HEK293T (cell line): ENCODE data around the gene MED29.

Experiments used
- CTCF ChIA-PET: fragments of 350-600 bp; formaldehyde crosslinking; extraction: SDS; loops from one replicate; lab custom pipeline; 2021; ENCODE audit warnings: antibody characterized with exemption, inconsistent platforms; lab: Yijun Ruan, JAX
- POLR2A ChIA-PET: fragments of 350-600 bp; formaldehyde crosslinking; extraction: SDS; loops from one replicate; lab custom pipeline; 2020; ENCODE audit warnings: antibody characterized with exemption, inconsistent platforms; lab: Yijun Ruan, JAX
- DNase-seq: peaks from one replicate; pipeline ENCODE4 v3.0.0; 2012; ENCODE audit warnings: mixed read lengths; ENCODE audit errors: extremely low spot score
- ARNT ChIP-seq: fragments of 450-650 bp; IDR thresholded peaks from 2 replicates; pipeline ENCODE4 v1.6.1; 2017; ENCODE audit warnings: mild to moderate bottlenecking
- BHLHE40 ChIP-seq: fragments of 450-650 bp; IDR thresholded peaks from 2 replicates; pipeline ENCODE4 v1.6.1; 2016; ENCODE audit warnings: mild to moderate bottlenecking, moderate library complexity, borderline replicate concordance
- CTBP1 ChIP-seq: fragments of 450-650 bp; IDR thresholded peaks from 2 replicates; pipeline ENCODE4 v1.6.1; 2016; ENCODE audit warnings: borderline replicate concordance
- ELF4 ChIP-seq: fragments of 450-650 bp; IDR thresholded peaks from 2 replicates; pipeline ENCODE4 v1.6.1; 2017; ENCODE audit warnings: antibody characterized with exemption
- FOXA1 ChIP-seq: fragments of 450-650 bp; IDR thresholded peaks from 2 replicates; pipeline ENCODE4 v1.6.1; 2016; ENCODE audit warnings: mild to moderate bottlenecking
- FOXK2 ChIP-seq: fragments of 450-650 bp; IDR thresholded peaks from 2 replicates; pipeline ENCODE4 v1.6.1; 2016; ENCODE audit warnings: mild to moderate bottlenecking
- FOXM1 ChIP-seq: fragments of 450-650 bp; IDR thresholded peaks from 2 replicates; pipeline ENCODE4 v1.6.1; 2017; ENCODE audit warnings: mild to moderate bottlenecking, borderline replicate concordance
- HDGF ChIP-seq: fragments of 450-650 bp; IDR thresholded peaks from 2 replicates; pipeline ENCODE4 v1.6.1; 2017; ENCODE audit warnings: antibody characterized with exemption, borderline replicate concordance
- L3MBTL2 ChIP-seq: fragments of 450-650 bp; conservative IDR thresholded peaks from 2 replicates; pipeline ENCODE4 v1.6.1; 2016; ENCODE audit warnings: mild to moderate bottlenecking
- LEF1 ChIP-seq: fragments of 450-650 bp; IDR thresholded peaks from 2 replicates; pipeline ENCODE4 v1.6.1; 2017; ENCODE audit warnings: mild to moderate bottlenecking, borderline replicate concordance
- NFRKB ChIP-seq: fragments of 450-650 bp; IDR thresholded peaks from 2 replicates; pipeline ENCODE4 v1.6.1; 2016; ENCODE audit warnings: mild to moderate bottlenecking, moderate library complexity
- SP1 ChIP-seq: fragments of 450-650 bp; IDR thresholded peaks from 2 replicates; pipeline ENCODE4 v1.6.1; 2017
- SUZ12 ChIP-seq: fragments of 450-650 bp; IDR thresholded peaks from 2 replicates; pipeline ENCODE4 v1.6.1; 2016; ENCODE audit warnings: mild to moderate bottlenecking
- TARDBP ChIP-seq: fragments of 450-650 bp; IDR thresholded peaks from 2 replicates; pipeline ENCODE4 v1.6.1; 2016
- ZNF384 ChIP-seq: fragments of 450-650 bp; IDR thresholded peaks from 2 replicates; pipeline ENCODE4 v1.6.1; 2016
- TF ChIP-seq, protein P1 (sequence below): fragments of 450-650 bp; IDR thresholded peaks from 2 replicates; pipeline ENCODE4 v1.6.1; 2016

MED29 gene

DNA sequence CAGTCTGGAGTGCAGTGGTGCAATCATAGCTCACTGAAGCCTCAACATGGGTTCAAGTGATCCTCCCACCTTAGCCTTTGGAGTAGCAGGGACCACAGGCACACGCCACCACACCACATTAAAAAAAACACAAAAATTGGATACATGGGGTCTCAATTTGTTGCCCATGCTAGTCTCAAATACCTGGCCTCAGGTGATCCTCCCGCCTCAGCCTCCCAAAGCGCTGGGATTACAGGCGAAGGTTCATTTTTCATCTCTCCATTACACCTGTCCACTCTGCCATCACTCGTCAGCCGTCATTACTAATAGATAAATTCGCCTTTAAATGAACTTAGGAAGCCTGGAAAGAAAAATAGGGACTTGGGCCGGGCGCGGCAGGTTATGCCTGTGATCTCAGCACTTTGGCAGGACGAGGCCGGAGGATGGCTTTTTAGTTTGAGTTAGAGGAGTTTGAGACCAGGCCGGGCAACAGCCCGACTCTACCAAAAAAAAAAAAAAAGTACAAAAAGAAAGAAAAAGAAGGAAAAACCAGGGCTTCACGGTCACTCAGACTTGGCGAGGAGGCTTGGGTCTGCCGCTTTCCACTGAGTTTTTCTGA is 53.5 kb downstream of the MED29 start:
- CTCF ChIA-PET = interaction anchor here (0.6 kb wide), 2 partner anchors 21 to 30 kb away, joined by 4 to 6 read pairs; no protein-coding TSS in a partner anchor
- POLR2A ChIA-PET = interaction anchor here (0.8 to 6.1 kb wide), 11 partner anchors 9 to 102 kb away, joined by 3 to 62 read pairs (median 5); partner anchors contain the start of genes EID2, RPS16 and TIMM50
- DNase-seq = no peak
- TF ChIP-seq, protein P1, sequence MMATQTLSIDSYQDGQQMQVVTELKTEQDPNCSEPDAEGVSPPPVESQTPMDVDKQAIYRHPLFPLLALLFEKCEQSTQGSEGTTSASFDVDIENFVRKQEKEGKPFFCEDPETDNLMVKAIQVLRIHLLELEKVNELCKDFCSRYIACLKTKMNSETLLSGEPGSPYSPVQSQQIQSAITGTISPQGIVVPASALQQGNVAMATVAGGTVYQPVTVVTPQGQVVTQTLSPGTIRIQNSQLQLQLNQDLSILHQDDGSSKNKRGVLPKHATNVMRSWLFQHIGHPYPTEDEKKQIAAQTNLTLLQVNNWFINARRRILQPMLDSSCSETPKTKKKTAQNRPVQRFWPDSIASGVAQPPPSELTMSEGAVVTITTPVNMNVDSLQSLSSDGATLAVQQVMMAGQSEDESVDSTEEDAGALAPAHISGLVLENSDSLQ = no peak
- TF ChIP-seq NFRKB (no peak), SUZ12 (no peak), FOXA1 (no peak), FOXK2 (no peak), CTBP1 (no peak), LEF1 (no peak), BHLHE40 (no peak), ELF4 (no peak), ZNF384 (no peak), SP1 (no peak)

DNA sequence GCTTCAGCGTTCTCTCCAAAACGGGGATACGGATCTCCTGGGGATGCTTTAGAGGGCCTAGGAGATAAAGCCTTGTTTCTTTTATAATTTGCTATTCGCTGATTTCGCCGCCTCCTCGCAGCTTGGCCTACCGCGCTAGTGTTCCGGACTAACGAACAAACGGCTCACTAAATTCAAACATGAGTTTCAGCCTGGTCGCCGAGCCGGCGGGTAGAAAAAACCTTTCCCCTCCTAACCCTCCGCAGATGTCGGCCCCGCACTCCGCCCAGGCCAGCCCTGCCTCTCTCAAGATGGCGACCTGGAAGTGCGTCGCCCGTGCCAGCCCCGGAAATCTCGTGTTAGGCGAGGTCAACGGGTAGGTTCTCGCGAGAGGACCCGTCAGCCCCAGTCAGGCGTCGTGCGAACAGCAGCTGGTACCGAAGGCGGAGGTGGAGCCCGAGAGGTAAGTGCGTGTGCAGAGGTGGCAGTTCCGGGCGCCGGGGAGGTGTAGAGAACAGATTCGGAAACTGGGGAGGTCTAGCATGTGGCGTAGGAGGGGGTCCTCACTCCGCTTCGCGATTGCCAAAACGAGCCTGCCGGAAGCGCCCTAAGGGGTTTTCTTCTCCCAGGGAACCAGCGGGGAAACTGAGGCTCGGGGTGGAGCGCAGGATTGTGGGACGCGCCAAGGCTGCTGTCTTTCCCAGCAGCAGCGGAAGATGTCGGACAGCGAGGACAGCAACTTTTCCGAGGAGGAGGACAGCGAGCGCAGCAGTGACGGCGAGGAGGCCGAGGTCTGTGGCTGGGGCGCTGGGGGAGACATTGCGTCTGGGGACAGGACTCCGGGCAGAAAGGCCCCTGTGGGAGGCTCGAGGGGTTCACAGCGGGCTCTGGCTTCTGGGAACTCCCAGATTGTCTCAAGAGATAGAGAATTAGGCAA is 54.3 kb downstream of the MED29 start, which contains the start of gene SUPT5H:
SUPT5H (plus strand) TSS at position 387 of the 916 bp plus-strand sequence; CDS start at position 696, 309 bp downstream.
- TF ChIP-seq, protein P1 = peak; percentile 69
- TF ChIP-seq HDGF = no peak
- TF ChIP-seq ARNT = 0 out of 2 replicates have a peak, but pooled peaks have one; percentile 34
- no peak for TF ChIP-seq LEF1
- no peak for TF ChIP-seq TARDBP
- TF ChIP-seq L3MBTL2 = peak; percentile 94
- TF ChIP-seq CTBP1 = no peak
- peak; percentile 74 for TF ChIP-seq ELF4
- no peak for TF ChIP-seq FOXK2
- TF ChIP-seq SP1 = peak; percentile 74; the same call in 1 of the 2 replicates
- TF ChIP-seq ZNF384 = 0 out of 2 replicates have a peak, but pooled peaks have one; percentile 25
- TF ChIP-seq NFRKB = no peak
- no peak for TF ChIP-seq FOXA1
- TF ChIP-seq FOXM1 = no peak
- no peak for TF ChIP-seq SUZ12
- TF ChIP-seq BHLHE40 = no peak
- ChIA-PET POLR2A (interaction anchor here (0.6 to 6.1 kb wide), 12 partner anchors 9 to 102 kb away, joined by 3 to 62 read pairs (median 4); partner anchors contain the start of genes EID2, RPS16 and TIMM50), CTCF (interaction anchor here (0.6 kb wide), 2 partner anchors 20 to 29 kb away, joined by 4 to 6 read pairs; no protein-coding TSS in a partner anchor)
- peak; percentile 99 for DNase-seq

DNA sequence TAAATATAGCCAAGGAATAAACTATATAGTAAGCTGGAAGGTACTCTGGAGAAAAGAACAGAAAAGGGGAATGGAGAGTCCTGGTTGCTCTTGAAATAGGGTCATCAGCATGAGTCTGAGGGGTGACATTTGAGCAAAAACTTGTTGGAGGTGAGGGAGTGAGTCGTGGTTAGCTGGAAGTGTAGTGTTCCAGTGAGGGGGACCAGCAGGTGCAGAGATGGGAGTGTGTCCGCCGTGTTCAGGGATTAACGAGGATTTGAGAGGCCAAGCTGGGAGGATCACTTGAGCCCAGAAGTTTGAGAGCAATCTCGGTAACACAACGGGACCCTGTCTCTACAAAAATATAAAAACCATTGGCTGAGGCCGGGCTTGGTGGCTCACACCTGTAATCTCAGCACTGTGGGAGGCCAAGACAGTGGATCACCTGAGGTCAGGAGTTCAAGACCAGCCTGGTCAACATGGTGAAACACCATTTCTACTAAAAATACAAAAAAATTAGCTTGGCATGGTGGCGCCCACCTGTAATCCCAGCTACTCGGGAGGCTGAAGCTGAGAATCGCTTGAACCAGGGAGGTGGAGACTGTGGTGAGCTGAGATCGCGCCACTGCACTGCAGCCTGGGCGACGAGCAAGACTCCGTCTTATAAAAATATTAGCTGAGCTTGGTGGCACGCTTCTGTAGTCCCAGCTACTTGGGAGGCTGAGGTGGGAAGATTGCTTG is 55.3 kb downstream of the MED29 start:
- POLR2A ChIA-PET = interaction anchor here (1.2 to 6.1 kb wide), 3 partner anchors 11 to 32 kb away, joined by 4 to 62 read pairs (median 6); partner anchors contain the start of gene RPS16
- TF ChIP-seq HDGF = no peak
- TF ChIP-seq SP1 = no peak
- no peak for TF ChIP-seq ZNF384
- TF ChIP-seq SUZ12 = no peak
- no peak for TF ChIP-seq FOXK2
- no peak for TF ChIP-seq LEF1
- TF ChIP-seq ELF4 = no peak
- no peak for TF ChIP-seq TARDBP
- TF ChIP-seq, protein P1 = no peak

DNA sequence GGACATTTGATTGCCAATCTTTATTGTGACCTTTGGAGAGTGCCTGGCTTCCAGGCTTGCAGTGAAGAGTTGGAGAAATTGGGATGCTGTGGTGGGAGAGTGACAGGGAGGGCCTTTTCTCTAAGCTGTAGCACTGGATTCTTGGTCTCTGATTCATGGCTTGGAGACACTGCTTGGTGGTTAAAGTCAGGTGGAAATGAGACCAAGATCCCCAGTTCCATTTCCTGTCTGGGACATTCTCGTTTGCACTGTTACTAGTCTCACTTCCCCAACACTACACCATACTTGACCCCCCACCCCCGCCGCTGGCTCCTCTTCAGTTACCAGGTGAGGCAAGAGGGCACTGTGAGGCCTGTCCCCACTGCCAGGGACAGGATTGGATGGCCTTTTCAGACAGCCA is 57.1 kb downstream of the MED29 start:
- no peak for DNase-seq
- ChIA-PET POLR2A (interaction anchor here (6.1 kb wide), 1 partner anchor 13 kb away, joined by 62 read pairs; the partner anchor contains the start of gene RPS16), CTCF (no interaction called here)
- TF ChIP-seq CTBP1 (no peak), LEF1 (no peak), HDGF (no peak), ZNF384 (no peak), L3MBTL2 (no peak), SUZ12 (no peak), ARNT (no peak), TARDBP (no peak), FOXM1 (no peak), BHLHE40 (no peak), ELF4 (no peak), FOXK2 (no peak), SP1 (no peak), NFRKB (no peak)
- TF ChIP-seq, protein P1 = no peak

More for the DNA sequence above, 55.3 kb downstream of the MED29 start:
- CTCF ChIA-PET = no interaction called here
- DNase-seq = no peak
